NCI-H2227 treated with DMSO at 0.1 percent for 48 hours (cell line): Measurements from ENCODE around the gene EFHD2.
"Not testable (repeated sequence)": the region's sequence is repeated elsewhere in the genome, so short reads cannot be mapped to it uniquely, and the experiment has no call there.

Experiments used
- DNase-seq: peaks from one replicate; lab custom pipeline; 2025; lab: John Stamatoyannopoulos, UW

Gene EFHD2

DNA sequence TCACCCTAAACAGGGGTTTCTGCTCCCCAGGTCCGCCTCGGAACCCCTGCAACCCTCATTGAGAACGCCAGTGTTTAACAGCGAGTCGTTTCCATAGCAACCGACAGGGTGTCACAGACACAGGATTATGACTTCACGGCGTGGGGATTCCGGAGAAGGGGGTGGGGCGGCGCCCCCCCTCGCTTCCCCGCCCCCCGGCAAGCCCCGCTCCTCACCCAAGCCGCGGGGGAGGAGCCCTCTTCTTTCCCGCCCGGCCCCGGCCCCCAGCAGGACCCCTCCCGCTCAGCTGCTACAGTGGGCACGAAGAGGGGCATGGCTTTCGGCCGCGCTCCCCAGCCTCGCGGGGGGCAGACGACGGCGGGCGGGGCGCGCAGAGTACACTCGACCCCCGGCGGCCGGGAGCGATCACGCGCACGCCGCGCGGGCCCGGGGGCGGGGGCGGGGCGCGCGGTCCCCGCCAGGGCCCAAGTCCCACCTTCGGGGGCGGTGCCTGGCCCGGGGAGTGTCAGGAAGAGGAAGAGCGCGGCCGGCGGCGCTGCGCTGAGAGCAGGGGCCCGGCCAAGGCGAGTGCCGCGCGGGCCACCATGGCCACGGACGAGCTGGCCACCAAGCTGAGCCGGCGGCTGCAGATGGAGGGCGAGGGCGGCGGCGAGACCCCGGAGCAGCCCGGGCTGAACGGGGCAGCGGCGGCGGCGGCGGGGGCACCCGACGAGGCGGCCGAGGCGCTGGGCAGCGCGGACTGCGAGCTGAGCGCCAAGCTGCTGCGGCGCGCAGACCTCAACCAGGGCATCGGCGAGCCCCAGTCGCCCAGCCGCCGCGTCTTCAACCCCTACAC is at the start of gene EFHD2:
TSS of gene EFHD2 (plus strand) at position 501 of the 835 bp plus-strand sequence. CDS start at position 585, 84 bp downstream.
- DNase-seq: peak; percentile 89

GRCh38 chr1:15360700-15361099 is 49.0 kb upstream of the EFHD2 start:
- DNase-seq: no peak

DNA sequence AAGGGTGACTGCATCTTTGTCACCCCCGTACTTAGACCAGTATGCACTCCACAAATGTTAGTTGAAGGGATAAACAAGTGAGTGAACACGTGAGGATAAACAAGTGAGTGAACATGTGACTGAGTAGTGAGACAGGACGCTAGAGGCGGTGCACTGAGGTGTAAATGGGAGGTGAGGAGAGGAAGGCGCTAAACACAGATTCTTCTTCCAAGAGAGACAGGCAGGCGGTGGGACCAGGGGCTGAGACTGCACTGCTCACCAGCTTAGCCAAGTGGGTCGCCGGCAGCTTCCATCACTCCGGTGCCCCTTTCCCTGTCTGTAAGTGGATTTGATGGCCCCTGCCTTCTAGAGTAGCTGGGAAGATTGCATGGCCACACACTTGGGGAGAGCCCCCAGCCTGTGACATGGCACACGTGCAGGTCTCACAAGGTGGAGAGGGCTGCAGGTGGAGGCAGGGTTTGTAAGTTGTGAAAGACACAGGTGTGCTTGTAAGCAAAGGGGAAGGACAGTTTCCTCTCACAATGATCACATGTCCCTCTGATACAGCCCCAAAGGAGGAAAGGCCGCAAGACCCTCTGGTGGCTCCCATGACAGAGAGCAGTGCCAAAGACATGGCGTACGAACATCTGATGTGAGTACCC is 47.5 kb upstream of the EFHD2 start:
- DNase-seq: no peak

DNA sequence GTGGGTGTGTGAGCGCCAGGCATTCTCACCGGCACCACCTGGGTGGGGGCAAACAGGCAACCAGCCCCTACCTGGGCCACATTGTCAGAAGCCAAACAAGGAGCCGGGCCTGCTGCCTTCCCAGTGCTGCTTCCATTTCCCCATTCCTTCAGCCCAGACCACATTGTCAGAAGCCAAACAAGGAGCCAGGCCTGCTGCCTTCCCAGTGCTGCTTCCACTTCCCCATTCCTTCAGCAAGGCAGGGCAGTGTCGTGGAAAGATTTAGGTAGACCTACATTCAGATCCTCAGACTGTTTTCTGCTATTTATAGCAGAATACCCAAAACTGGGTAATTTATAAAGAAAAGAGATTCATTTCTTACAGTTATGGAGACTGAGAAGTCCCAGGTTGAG is 47.0 kb upstream of the EFHD2 start:
- DNase-seq: no peak

- DNase-seq: no peak
Observed at GRCh38 chr1:15364740-15365139, 44.9 kb upstream of the EFHD2 start.

DNA sequence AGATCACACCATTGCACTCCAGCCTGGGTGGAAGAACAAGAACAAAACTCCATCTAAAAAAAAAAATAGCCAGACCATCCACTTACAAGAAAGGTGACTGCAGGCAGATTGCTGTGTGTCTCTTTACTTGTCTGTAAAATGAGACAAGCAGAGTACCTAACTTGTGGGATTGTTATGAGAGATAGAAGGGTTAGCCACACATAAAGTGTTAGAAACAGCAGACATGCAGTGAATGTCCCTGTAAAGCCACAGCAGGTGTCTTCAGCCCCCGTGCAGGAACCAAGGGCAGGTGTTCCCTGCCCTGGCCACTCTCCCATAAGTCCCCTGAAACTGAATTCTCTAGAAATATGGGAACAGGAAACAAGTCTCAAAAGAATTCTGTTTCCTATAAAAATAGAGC is 40.8 kb upstream of the EFHD2 start:
- DNase-seq: no peak

GRCh38 chr1:15370268-15370667 is 39.4 kb upstream of the EFHD2 start:
- no peak for DNase-seq

GRCh38 chr1:15370781-15371520 is 38.7 kb upstream of the EFHD2 start:
- DNase-seq: peak; percentile 19

GRCh38 chr1:15371610-15372545 is 37.8 kb upstream of the EFHD2 start:
- DNase-seq: no peak

DNA sequence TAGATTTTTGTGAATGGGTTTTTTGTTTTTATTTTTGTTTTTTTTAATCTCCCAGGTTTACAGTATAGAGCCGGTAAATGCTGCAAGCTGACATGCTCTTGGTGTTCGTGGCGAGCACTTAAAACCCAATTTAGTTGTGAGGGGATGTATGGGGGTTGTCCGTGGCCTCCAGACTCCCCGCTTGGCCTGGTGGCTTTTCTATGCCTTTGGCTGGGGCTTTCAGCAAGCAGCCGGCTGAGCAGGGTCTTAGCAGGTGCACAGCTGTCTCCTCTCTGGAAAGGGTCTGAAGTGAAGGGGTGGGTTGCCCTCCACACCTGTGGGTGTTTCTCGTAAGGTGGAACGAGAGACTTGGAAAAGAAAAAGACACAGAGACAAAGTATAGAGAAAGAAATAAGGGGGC is 31.0 kb upstream of the EFHD2 start:
- DNase-seq: no peak

DNA sequence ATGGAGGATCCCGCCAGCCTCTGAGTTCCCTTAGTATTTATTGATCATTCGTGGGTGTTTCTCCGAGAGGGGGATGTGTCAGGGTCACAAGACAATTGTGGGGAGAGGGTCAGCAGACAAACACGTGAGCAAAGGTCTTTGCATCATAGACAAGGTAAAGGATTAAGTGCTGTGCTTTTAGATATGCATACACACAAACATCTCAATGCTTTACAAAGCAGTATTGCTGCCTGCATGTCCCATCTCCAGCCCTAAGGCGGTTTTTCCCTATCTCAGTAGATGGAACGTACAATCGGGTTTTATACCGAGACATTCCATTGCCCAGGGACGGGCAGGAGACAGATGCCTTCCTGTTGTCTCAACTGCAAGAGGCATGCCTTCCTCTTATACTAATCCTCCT is 30.5 kb upstream of the EFHD2 start:
- not testable (repeated sequence) for DNase-seq

DNA sequence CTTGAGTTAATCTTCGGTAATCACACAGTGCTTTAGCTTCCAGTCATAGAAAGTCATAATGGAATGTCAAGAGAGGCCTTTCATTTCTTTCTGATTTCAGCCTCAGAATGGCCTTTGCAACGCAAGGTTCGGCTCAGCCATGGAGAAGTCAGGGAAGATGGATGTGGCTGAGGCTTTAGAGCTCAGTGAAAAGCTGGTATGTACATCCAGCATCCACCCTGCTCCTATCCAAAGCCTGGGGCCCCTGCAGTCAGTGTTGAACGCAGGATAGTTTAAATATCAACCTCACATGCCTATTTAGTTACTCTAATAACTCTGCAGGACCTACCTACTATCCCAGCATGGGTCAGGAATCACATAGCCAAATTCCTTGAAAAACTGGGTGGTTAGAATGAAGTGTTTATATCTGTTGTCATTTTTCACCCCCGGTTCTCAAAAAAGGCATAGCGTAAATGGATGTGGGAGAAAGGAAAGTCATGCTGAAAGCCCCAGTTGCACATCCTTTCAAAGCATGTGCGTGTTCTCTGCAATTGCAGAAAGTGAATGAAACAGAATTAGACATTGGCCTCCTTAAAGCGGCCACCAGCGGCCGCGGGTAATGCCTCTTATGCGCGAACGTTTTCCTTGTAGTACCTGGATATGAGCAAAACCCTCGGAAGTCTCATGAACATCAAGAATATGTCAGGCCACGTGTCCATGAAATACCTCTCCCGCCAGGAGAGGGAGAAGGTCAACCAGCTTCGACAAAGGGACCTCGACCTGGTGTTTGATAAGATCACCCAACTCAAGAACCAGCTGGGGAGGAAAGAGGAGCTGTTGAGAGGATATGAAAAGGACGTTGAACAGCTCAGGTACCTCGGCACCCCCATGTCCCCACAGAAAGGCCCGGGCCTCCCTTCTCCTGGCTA is 28.8 kb upstream of the EFHD2 start:
- no peak for DNase-seq

- DNase-seq: no peak
Observed at GRCh38 chr1:15381805-15382204, 27.9 kb upstream of the EFHD2 start.

DNA sequence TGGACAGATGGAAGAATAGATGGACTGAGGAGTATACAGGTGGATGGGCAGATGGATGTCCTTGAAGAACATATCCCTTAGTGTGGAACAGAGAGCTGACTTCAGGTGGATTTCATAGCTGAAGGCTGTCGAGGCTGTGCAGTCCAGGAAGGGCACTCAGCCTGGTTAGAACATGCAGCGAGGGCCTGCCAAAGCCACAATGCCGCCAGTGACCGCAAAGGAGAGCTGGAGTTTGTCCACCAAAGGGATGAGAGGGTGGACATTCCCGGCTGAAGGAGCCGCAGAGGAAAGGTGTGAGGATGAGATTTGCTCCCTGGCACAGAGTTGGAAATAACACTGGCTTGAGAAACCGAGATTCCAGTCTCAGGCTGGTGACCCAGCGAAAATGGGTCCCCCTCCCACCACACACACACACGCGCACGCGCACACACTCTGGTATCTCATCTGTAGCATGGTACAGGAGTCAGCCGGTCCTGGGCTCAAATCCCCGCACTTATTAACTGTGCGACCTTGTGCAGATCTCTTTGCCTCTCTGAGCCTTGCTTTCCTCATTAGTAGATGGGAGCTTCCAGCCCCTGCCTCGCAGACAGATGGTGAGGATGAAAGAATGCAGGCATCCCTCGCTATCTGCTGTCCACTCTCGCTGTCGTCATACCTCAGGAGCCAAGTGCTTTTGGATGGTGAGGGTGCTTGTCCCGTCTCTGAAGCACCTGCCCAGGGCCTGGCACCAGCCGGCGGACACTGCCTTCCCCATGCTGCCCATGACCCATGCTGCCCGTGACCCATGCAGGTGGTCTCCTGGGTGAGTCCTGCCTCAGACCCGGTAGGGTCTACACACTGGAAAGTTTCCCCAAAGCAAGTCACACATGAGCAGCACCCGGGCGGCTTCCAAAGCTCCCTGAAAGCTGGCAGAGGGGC is 26.8 kb upstream of the EFHD2 start:
- no peak for DNase-seq

GRCh38 chr1:15383810-15384209 is 25.9 kb upstream of the EFHD2 start:
- DNase-seq: no peak

GRCh38 chr1:15384301-15384901 is 25.3 kb upstream of the EFHD2 start:
- no peak for DNase-seq

DNA sequence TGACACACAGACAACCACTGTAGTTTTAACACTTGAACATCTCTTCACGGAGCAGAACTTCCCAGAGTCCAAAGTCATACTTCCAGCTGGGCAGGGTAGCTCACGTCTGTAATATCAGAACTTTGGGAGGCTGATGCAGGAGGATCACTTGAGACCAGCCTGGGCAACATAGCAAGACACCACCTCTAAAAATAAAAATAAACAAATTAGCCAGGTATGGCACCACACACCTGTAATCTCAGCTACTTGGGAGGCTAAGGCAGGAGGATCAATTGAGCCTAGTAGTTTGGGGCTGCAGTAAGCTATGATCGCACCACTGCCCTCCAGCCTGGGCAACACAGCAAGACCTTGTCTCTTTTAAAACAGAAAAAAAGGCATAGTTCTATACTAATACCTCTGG is 24.3 kb upstream of the EFHD2 start:
- DNase-seq: no peak

DNA sequence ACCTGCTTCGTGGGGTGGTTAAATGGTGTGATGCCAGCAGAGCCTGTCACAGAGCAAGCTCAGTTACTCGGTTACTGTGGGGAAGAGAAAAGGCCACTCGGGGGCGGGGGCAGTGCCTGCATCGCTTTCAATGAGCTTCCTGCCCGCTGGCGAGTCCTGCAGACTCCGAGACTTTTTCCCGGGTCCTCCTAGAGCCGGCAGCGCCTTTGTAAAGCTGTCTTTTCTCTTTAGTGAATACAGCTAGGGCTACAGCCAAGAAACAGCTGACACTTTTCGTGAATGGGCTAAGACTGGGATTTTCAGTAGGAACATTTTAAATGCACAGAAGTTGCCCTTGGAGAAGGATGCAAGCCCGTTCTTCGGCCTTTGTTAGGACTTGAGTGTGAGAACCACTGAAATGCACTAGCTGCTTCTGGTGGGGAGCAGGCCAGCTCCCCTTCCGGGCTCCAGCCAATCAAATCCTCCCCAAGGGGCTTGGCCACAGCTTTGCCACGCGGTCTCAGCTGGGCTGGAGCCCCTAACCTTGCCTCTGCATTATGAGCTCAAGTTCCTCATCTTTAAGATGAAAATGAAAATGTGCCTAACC is 23.4 kb upstream of the EFHD2 start:
- no peak for DNase-seq
